Stomach (tissue), 9 donors: ENCODE results near the gene GNB5. TPM values are rescaled to one million over a fixed set of nuclear protein-coding genes. Genes with fewer than 3 reads are reported as not detected.

Experiments
- DNase-seq, 2 donors: peaks; one replicate each; pipeline versions ENCODE4 v3.0.0 to v3.0.0-alpha.2; 2013 to 2019
- H3K27ac ChIP-seq, 5 donors: fragments of 200-600 bp in 4 of 5; sonication (generic) in 4 of 5; one replicate each; pipeline ENCODE4 v1.5.1; 2013 to 2019; ENCODE audit warnings: mild to moderate bottlenecking in 1 of 5, moderate library complexity in 1 of 5
- H3K27me3 ChIP-seq, 3 donors: fragments of 200-600 bp; sonication (generic); one replicate each; pipeline ENCODE4 v1.5.1; 2017 to 2019; ENCODE audit warnings: mixed run types in 1 of 3
- H3K36me3 ChIP-seq, 4 donors: fragments of 200-600 bp; sonication (generic); 1 replicate in 3 of 4; 2 replicates in 1 of 4; pipeline ENCODE4 v1.5.1; 2016 to 2019
- H3K4me1 ChIP-seq, 4 donors: fragments of 200-600 bp; sonication (generic); one replicate each; pipeline ENCODE4 v1.5.1; 2016 to 2019
- H3K4me3 ChIP-seq, 4 donors: fragments of 200-600 bp; sonication (generic) in 3 of 4; one replicate each; pipeline ENCODE4 v1.5.1; 2016 to 2019; ENCODE audit warnings: mild to moderate bottlenecking in 1 of 4
- H3K9me3 ChIP-seq, 4 donors: fragments of 200-600 bp; sonication (generic); one replicate each; pipeline ENCODE4 v1.5.1; 2016 to 2019
- CTCF ChIP-seq, 7 experiments: fragments of 450-650 bp in 4 of 7; fragments of 200-600 bp in 3 of 7; sonication (generic) in 3 of 7; IDR thresholded peaks; one replicate each; pipeline ENCODE4 v1.5.1; 2016 to 2019; ENCODE audit warnings: antibody characterized with exemption in 7 of 7, control low read depth in 2 of 7, mild to moderate bottlenecking in 1 of 7
- EP300 ChIP-seq: sonication (generic); formaldehyde crosslinking; IDR thresholded peaks from one replicate; pipeline ENCODE4 v1.6.1; 2017; ENCODE audit warnings: antibody characterized with exemption
- POLR2A ChIP-seq, 4 donors: fragments of 450-650 bp; IDR thresholded peaks; one replicate each; pipeline ENCODE4 v1.6.1; 2016; ENCODE audit warnings: antibody characterized with exemption in 4 of 4, control low read depth in 2 of 4, mild to moderate bottlenecking in 1 of 4, moderate library complexity in 1 of 4
- POLR2AphosphoS5 ChIP-seq, 3 donors: sonication (generic); formaldehyde crosslinking; IDR thresholded peaks; one replicate each; pipeline ENCODE4 v1.6.1; 2016; ENCODE audit warnings: antibody characterized with exemption in 3 of 3
- WGBS, 5 donors: extraction: QIAGEN DNeasy Blood & Tissue Kit in 3 of 5; methylation state at CpG; one replicate each; pipeline versions ENCODE4 v1.1.5 to v1.1.7; 2013 to 2018; 5-methylcytosine and 5-hydroxymethylcytosine counted together
- intact Hi-C: fragments of 100-400 bp; cut with DNase I; formaldehyde crosslinking; loops from one replicate; pipeline ENCODE4 v1.15.1; 2023; ENCODE audit warnings: low total_unique reads
- polyA plus RNA-seq, 3 donors: library from polyadenylated mRNA; stranded (reverse); fragments of 200-250 nt; gene quantifications; one replicate each; pipeline ENCODE4 v1.2.3, GENCODE V29; 2013
- total RNA-seq, 5 donors: library from RNA; depleted of rRNA; stranded (reverse); fragments of >200 nt; gene quantifications; one replicate each; pipeline versions ENCODE4 v1.1.0 to v1.2.3, GENCODE V29; 2014 to 2016
- donor health status: healthy with polysubstance abuse.
- donor health status: Bipolar disorder and iron deficiency.
- donor health status: healthy.

GNB5 gene
- total and polyA plus RNA-seq, 8 donors: 6.4 to 291 (median 12.7) TPM

- H3K27me3 ChIP-seq: no peaks in the 10 kb centered on the region
- DNase-seq: no peak
- WGBS, 5 donors: 71 to 83% (median 80%) methylated on average over 4 of the region's 4 CpGs
- no peak overlapping the region for H3K27ac ChIP-seq
- H3K4me1 ChIP-seq: no peaks in the 10 kb centered on the region
- H3K36me3 ChIP-seq: peaks cover 3 to 44% (median 30%) of the 10 kb centered on the region in 4 donors
- no peak overlapping the region for H3K4me3 ChIP-seq
- no peak for TF ChIP-seq POLR2A (IDR thresholded peaks at IDR 0.05)
- no peak for TF ChIP-seq EP300
- intact Hi-C loops: no loop called here
- no peaks in the 10 kb centered on the region for H3K9me3 ChIP-seq
Measured at GRCh38 chr15:52193321-52193720, 2.1 kb upstream of the GNB5 start.

GRCh38 chr15:52186651-52187486 lies 4.3 kb downstream of the GNB5 start:
- WGBS, 5 donors: 79 to 85% (median 81%) methylated on average over 11 of the region's 11 CpGs
- H3K4me3 ChIP-seq: no peak overlapping the region
- TF ChIP-seq CTCF (IDR thresholded peaks at IDR 0.05) (no peak), POLR2AphosphoS5 (IDR thresholded peaks at IDR 0.05) (no peak), EP300 (no peak), POLR2A (IDR thresholded peaks at IDR 0.05) (no peak)
- intact Hi-C loops: no loop called here
- H3K36me3 ChIP-seq: peaks cover 0 to 3% (median 0%) of the 10 kb centered on the region in 4 donors
- no peaks in the 10 kb centered on the region for H3K27me3 ChIP-seq
- no peak for DNase-seq
- no peaks in the 10 kb centered on the region for H3K9me3 ChIP-seq
- peaks cover 0 to 7% (median 4%) of the 10 kb centered on the region in 4 donors for H3K4me1 ChIP-seq
- H3K27ac ChIP-seq: peak overlapping the region in 1 of 5 donors; percentile 55

GRCh38 chr15:52185151-52185561 lies 6.0 kb downstream of the GNB5 start:
- H3K36me3 ChIP-seq: no peaks in the 10 kb centered on the region
- WGBS, 5 donors: 38 to 62% (median 61%) methylated on average over 7 of the region's 7 CpGs
- peaks cover 0 to 9% (median 0%) of the 10 kb centered on the region in 3 donors for H3K27me3 ChIP-seq
- peak; percentile 38 to 51 for DNase-seq
- no peak overlapping the region for H3K4me3 ChIP-seq
- no peaks in the 10 kb centered on the region for H3K9me3 ChIP-seq
- TF ChIP-seq POLR2AphosphoS5 (IDR thresholded peaks at IDR 0.05): no peak
- TF ChIP-seq CTCF (IDR thresholded peaks at IDR 0.05): no peak
- TF ChIP-seq EP300: no peak
- no peak for TF ChIP-seq POLR2A (IDR thresholded peaks at IDR 0.05)
- peaks cover 0 to 13% (median 11%) of the 10 kb centered on the region in 4 donors for H3K4me1 ChIP-seq
- intact Hi-C loops: no loop called here
- H3K27ac ChIP-seq: peak overlapping the region in 3 of 5 donors; percentile 20 to 50 (median 30)

GRCh38 chr15:52184721-52185120 lies 6.5 kb downstream of the GNB5 start:
- Histone ChIP-seq H3K9me3 (no peaks in the 10 kb centered on the region), H3K4me3 (no peak overlapping the region), H3K27me3 (peaks cover 0 to 10% (median 0%) of the 10 kb centered on the region in 3 donors), H3K36me3 (no peaks in the 10 kb centered on the region), H3K4me1 (peaks cover 0 to 16% (median 13%) of the 10 kb centered on the region in 4 donors), H3K27ac (peak overlapping the region in 3 of 5 donors; percentile 20 to 50 (median 30))
- DNase-seq: peak in 1 of 2 donors; percentile 72
- intact Hi-C loops: no loop called here
- WGBS, 5 donors: 25 to 51% (median 39%) methylated on average over 5 of the region's 5 CpGs
- TF ChIP-seq CTCF (IDR thresholded peaks at IDR 0.05): no peak
- no peak for TF ChIP-seq POLR2AphosphoS5 (IDR thresholded peaks at IDR 0.05)
- no peak for TF ChIP-seq EP300
- no peak for TF ChIP-seq POLR2A (IDR thresholded peaks at IDR 0.05)
